Right ventricle myocardium inferior (tissue), 1 donor: Measurements from ENCODE around the gene CCNY. TPM values are rescaled to one million over a fixed set of nuclear protein-coding genes. Genes with fewer than 3 reads are reported as not detected.

ENCODE experiments used
- ATAC-seq: fragments of 200-7000 bp; cut with Tn5 transposase; one replicate; pipeline ENCODE4 v1.9.1; 2020; ENCODE audit warnings: mild to moderate bottlenecking, moderate library complexity
- DNase-seq: peaks from one replicate; pipeline ENCODE4 v3.0.0; 2021; ENCODE audit errors: missing footprints
- intact Hi-C: fragments of 100-400 bp; cut with DNase I; formaldehyde crosslinking; loops from one replicate; pipeline ENCODE4 v1.11.0; 2022
- total RNA-seq: library from RNA; stranded (reverse); fragmentation: NEBNext Ultra II Directional; extraction: Animal tissue kit (Norgen Biotek cat#: 25700); gene quantifications from one replicate; pipeline ENCODE4 v1.2.1, GENCODE V29; 2021
- donor health status: DM: no; HTN: yes; CAD: no; lungs with severe emphysema.

CCNY gene
- total RNA-seq, 1 donor from 2014 or later, result 91.8 TPM

DNA sequence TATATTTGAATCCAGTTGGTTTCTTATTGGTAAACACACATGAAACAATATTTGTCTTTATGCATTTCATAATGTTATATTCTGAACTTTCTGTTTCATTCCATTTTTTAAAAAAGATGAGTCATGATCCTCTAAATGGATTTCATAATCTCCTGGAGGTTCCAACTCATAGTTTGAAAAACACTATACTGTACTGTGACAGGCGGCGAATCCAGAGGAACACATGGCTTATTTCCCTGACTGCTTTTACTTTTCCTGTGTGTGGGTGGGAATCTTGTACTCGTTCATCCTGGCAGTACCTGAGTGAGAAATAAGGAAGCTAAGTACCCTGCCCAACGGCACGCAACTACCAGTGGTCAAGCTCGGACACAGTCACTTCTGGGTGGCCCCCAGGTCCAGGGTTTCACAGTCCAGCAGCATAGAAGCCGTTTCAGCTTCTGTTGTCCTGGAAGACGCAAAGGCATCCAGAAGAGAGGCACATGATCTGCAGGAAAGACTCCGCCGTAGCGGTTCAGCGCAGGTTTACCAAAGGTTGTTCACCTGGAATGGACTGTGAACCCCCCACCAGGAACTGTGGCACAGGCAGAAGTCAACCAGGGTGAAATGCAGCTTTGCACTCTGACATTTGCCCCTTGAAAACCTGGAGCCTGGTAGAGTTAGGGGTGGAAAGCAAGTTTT lies 117.7 kb downstream of the CCNY start:
- ATAC-seq, result peak; percentile 62
- intact Hi-C loops, result loop anchor here (5.0 kb wide), 1 partner anchor 77 kb away; no protein-coding TSS in a partner anchor
- DNase-seq, result no peak

DNA sequence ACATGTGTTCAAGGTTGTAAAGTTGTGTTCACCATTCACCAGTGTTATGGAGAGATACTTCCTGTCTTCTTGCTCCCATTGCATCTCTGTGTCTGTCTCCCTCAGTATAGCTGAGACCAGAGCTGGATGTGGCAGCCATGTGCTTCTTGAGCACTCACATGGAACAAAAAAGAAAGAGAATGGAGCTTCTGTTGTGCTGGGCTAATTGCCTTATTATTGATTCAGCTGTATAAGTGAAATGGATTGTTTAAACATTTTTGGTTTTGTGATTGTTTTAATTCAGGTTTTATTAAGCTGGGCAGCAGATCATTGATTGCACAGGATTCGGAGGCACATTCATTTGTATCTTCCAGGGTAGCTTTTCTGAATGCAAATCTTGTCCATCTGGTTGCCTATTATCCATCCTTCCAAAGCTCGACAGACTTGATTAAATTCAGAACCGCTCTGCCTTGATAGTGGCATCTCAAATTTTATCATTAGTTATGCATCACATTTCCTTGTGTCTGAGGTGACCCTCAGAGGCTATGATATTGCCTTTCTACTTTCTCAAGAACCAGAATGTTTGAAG lies 119.9 kb downstream of the CCNY start:
- intact Hi-C loops, result loop anchor here (5.0 kb wide), 1 partner anchor 69 kb away; no protein-coding TSS in a partner anchor
- no peak for ATAC-seq
- no peak for DNase-seq

DNA sequence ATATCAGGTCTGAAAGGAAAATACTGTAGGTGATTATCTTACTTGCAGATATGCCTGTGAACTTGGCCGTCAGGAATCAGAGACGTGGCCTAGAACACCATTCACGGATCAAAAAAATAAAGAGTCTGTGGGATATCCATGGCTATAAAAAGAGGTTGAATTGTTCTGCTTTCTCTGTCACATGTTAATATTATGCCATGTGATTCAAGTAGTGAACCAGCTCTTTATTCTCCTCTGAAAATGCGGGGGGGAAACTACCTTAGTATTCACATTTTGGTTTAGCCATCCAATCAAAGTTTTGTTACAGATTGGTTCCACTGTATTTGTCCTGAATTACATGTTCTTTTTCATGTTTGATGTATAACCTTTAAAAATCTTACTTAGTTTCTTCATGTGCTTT lies 120.5 kb downstream of the CCNY start:
- no peak for ATAC-seq
- intact Hi-C loops, result loop anchor here (5.0 kb wide), 1 partner anchor 69 kb away; no protein-coding TSS in a partner anchor
- DNase-seq, result no peak

DNA sequence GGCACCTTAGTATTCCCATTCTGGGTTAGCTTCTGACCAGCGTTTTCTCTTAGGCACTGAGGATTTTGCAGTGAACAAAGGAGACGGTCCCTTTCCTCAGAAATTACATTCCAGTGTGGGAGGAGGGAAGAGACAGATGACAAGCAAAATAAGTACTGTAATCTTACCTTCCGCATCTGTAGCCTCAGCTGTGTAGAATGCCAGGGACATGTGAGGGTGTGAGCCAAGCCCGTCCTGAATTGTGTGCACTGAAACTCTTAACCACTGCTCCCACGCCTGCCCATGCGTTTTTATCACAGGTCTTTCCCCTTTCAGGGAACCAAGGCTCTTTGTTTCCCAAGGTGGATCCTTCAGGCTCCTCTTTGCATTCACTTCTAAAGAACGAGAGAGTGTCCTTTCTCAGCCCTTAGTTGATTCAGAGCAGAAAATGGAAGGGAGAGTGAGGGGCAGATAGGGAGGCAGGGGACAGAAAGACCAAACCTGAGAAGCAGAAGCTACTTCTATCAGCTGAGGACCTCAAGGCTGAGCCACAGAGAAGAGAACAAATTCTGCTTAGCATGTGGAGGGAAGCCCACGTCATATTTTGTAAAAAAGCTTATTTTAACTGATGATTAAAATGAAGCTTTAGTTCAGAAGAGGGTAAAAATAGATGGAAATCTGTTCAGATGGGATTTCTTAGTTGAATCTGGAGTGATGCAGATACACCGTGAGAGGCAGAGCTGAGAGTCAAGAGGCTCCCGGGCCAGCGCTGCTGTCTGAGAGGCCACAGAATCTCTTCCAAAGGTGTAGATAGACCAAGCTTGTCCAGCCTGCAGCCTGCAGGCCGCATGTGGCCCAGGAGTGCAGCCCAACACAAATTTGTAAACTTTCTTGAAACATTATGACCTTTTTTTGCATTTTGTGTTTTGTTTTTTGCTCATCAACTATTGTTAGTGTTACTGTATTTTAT lies 122.5 kb downstream of the CCNY start:
- intact Hi-C loops, result loop anchor here (5.0 kb wide), 1 partner anchor 71 kb away; no protein-coding TSS in a partner anchor
- DNase-seq, result no peak
- ATAC-seq, result no peak

DNA sequence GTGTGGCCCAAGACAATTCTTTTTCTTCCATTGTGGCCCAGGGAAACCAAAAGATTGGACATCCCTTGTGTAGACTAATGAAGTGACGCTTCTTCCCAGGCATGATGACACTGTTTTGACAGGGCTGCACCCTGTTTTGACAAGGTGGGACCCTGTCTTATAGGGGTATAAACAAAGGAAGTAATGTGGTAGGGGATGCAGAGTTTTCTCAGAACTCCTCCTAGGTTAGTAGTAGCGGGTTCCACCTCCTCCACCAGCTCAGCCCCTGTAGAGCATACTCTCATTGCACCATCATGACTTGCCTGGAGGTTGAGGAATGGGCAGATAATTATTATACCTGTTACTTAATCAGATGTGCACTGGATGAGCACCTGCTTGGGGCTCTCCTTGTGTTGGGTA lies 123.1 kb downstream of the CCNY start:
- no peak for DNase-seq
- ATAC-seq, result no peak
- intact Hi-C loops, result loop anchor here (5.0 kb wide), 1 partner anchor 72 kb away; no protein-coding TSS in a partner anchor

DNA sequence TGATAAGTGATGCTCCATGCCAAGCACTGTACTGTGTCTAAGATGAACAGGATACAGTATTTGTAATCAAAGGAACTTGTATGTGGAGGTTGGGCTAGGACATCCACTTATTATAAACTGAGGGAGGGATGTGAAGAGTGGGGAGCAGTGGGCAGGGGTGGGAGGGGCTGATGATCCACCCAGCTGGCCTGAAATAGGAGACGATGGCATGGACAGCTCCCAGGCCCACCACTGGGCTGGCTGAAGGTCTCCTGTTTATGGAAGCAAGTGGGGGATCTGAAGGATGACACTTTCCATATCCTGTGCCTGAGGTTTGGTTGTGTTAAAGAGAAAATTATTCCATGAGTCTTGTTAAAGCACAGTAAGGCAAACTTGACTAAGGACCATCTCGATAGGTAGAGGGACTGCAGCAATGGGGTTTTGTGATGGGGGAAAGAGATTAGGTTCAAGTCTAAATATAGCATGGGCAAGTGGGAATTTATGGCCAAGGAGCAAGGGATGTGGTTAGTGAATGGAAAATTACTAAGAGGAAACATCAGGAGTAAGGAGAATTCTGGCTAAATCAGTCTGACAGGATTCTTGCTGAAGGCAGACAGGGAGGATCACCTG lies 124.6 kb downstream of the CCNY start:
- DNase-seq (no peak), ATAC-seq (no peak)
- intact Hi-C loops, result no loop called here

DNA sequence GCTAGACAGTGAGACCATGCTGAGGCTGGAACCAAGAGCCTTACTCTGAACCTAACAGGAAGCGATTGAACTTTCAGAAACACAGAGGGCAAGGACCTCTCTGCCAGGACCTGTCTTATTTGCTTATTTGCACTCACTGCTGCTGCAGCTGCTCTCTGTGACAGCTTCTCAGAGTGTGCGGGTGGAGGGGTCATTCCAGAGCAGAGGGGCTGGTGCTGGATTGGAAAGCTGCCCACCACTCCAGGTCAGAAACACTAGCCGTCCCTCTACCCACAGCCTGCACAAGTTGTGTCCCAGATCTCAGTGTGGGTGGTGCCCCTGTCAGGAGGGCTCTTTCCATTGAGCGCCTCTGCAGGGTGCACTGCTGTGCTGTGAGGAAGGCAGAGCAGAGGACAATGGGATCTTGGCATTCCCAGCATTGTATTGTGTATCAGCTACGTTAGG lies 126.2 kb downstream of the CCNY start:
- DNase-seq (no peak), ATAC-seq (peak; percentile 64)
- intact Hi-C loops, result loop anchor here (2.0 kb wide), 1 partner anchor 126 kb away; the partner anchor contains the start of gene CCNY

DNA sequence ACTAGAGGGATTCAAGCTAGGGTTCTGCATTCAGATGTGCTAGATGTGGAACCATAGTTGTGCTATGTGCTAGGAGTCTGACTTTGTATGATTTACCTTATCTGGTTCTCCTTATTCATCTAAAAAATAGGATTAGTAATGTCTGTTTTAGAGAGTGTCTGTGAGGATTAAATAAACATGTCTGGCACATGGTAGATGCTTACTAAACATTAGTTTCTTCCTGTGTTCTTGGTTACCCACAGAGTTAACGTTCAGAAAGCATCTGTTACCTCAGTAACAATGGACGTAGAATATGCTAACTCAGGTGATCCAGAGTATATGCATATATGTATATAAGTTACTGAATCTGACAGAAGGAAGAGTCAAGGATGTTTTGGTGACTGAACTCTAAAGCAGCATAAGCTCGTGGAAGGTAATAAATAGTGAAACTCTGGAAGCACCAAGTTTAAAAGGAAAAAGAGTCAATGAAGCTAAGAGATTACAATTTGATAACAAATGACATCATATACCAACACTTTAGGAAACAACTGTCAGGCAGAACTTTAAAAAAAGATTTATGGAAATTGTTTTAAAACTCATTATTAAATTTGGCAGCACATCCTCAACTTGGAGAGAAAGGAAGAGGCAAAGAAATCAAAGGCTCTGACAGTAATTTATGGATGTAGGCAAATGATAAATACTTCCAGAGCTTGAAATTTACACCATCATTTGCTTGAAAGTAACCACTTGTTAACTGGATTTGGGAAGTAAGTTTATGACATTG lies 127.0 kb downstream of the CCNY start:
- ATAC-seq, result no peak
- intact Hi-C loops, result loop anchor here (2.0 kb wide), 1 partner anchor 126 kb away; the partner anchor contains the start of gene CCNY
- no peak for DNase-seq

DNA sequence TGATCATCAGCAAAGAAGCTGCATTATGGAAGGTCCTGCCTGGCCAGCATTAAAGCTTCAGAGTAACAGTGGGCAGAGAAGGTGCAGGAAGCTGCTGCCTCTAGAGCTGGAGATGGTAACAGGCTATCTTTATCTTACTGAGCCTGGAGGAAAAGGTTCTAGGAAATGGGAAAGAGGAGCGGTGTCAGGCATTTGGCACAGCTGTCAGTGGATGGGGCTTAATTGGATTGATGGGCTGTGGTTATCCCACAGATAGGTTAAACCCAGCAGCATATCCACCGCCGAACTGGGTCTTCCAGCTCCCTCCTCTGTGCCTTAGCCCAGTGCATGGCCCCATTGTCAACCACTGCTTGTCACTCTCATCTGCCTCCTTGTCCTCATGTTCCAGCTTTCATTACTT lies 127.6 kb downstream of the CCNY start:
- DNase-seq, result no peak
- intact Hi-C loops, result loop anchor here (2.0 kb wide), 1 partner anchor 127 kb away; the partner anchor contains the start of gene CCNY
- ATAC-seq, result no peak

DNA sequence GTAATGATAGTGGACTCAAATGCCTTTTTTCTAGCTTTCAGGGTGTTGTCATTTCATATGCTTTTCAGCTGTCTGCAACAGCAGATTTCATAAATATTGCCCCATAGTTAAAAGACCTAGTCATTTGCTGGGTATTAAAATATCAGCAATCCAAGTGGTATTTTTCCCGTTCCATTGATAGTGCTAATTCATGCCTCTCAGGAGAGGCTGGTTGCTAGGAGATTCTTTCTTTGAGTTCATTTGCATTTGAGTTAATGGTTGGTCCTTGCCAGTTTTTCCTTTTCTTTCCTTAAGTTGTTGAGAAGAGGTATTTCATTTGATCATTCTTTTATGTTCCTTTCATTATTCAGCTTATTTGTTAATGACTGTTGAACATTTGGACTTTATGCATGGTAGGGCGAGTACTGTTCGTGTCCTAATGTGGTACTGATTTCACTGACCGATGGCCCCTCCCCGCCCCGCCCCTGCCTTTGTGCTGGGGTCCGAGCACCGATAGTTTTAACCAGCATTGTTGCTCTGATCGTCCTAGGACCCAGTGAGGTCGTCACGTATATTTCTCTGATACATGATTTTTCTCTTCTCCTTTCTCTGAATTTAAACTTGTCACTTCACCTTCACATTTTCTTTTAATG lies 128.6 kb downstream of the CCNY start:
- no peak for ATAC-seq
- no peak for DNase-seq
- intact Hi-C loops, result no loop called here

DNA sequence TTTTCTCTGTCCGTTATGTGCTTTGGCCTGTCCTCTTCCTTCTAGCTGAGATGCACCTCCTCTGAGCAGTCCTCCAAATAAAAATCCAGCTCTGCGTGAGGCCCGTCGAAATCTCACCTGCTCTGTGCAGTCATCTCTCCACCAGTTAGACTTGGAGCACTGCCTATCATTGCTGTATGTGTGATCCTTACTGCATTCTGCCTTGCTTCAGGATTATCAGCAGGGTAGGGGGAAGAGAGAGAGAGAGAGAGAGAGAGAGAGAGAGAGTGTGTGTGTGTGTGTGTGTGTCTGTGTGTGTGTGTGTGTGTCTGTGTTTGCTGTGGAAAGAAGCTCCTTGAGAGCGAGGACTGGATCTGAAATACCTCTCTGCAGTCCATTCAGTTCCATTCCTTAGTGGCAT lies 129.4 kb downstream of the CCNY start:
- DNase-seq (no peak), ATAC-seq (no peak)
- intact Hi-C loops, result no loop called here

DNA sequence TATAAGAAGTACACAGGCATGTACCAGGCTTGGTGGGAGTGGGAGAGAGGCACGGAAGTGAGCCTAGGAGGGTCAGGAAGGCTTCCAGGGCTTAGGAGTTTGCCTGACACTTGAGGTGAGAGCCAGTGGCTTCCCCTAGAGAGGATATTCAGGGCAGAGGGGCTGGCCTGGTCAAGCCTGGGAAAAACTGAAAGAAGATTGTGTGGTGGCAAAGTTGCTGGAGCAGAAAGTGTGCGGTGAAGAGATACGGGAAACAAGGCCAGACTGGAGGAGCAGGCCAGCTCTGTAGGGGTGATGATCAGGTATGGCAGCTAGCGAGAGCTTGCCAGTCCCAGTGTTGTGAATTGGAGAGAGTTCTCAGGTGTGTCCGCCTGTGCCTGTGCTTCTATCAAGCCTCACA lies 129.9 kb downstream of the CCNY start:
- intact Hi-C loops, result no loop called here
- DNase-seq (no peak), ATAC-seq (no peak)

DNA sequence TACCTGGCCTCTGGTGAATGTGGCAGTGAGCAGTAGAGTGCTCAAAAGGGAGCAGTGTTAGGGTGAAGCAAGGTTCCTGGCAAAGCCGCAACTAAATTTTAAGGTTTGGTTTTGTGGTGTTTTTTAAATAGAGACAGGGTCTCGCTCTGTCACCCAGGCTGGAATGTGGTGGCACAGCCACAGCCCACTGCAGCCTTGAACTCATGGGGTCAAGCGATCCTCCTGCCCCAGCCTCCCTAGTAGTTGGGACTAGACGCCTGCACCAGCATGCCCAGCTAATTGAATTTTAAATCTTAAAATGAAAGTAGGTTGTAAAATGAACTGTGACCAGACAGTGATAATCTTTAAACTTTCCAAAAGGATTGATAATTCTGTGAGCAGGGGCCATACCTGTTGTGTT lies 130.4 kb downstream of the CCNY start:
- DNase-seq, result peak; percentile 66
- no peak for ATAC-seq

DNA sequence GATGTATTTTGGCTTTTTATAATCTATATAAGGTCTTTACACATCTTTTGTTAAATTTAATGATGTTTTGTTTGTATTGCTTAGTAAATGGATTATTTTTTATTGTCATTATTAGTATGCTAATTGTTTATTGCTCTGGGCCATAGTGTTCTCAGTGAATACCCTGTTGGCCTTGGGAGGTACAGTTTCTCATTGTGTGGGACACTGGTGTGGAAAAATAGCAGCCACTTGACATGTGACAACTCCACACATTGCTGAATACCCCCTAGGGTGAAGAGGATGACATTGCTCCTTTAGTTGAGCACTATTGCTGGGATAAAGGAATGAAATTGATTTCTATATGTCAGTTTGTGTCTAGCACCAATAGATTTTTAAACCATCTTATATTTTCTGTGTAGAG lies 130.9 kb downstream of the CCNY start:
- intact Hi-C loops, result no loop called here
- no peak for DNase-seq
- no peak for ATAC-seq

More for the DNA sequence above, 130.4 kb downstream of the CCNY start:
- intact Hi-C loops, result no loop called here

DNA sequence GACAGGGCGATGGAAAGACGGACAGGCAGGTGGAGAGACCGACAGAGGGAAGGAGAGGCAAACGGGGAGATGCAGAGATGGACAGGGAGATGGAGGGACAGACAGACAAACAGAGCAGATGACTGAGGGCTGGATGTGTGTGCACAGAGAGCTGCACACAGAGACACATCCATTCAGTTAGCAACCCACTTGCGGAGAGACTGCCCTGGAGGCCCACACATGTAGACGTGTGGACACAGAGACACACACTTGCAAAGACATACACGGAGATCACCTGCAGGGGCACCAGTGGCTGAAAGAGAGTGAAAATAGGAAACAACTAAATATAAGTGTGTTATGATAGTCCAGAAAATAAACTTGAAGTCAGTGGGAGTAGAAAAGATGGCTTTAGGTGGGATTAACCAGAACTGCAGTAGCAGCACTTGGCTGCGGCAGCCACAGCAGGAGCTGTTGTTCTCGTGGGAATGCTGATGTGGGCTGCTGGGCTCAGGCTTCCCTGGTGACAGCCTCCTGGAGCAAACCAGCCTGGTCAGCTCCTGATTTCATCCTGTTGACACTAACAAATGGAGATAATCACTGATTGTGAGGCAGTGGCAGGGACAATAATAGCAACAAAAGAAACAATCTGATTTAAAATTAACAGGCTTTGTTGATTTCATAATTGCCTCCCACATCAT lies 134.1 kb downstream of the CCNY start:
- intact Hi-C loops, result no loop called here
- ATAC-seq (peak; percentile 82), DNase-seq (peak; percentile 72)

DNA sequence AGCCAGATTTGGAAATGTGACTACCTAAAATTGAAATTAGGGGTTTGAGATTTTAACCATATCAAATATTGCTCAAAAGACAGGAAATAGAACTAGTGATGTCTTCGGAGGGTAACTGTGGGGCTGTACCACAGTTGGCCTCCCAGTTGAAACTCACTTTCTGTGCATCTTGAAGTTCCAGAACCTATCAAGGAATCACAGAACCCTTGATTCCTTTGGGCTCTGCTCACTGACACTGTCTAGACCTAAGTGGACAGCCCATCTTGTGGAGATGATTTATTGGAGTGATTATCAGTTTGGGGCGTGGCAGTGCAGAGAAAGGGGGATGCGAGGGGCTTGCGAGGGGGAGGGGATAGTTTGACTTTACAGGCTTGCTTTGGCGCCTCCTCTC lies 134.6 kb downstream of the CCNY start:
- ATAC-seq (no peak), DNase-seq (no peak)
- intact Hi-C loops, result no loop called here

DNA sequence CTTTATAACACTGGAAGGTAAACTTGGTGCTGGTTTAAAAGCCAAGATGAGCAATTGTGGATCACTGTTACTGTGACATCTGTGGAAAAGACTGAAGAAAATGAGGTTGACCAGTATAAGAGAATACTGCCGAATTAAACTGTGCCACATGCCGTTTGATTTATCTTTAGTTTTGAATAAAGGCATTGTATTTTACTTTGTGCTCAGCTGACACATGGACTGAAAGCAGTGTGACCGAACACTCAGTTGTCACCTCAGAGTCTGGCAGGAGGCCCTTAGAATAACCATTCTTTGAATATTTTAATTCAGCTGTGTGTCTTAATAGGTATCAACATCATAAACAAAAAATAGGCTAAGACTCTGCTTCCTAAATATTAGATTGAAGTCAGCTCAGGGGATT lies 135.1 kb downstream of the CCNY start:
- intact Hi-C loops, result no loop called here
- DNase-seq (no peak), ATAC-seq (peak; percentile 26)
